ENCODE results near the gene CFAP53. TPM values are rescaled to one million over a fixed set of nuclear protein-coding genes. Genes with fewer than 3 reads are reported as not detected.

Gene CFAP53
- total RNA-seq, 3 donors from 2014 or later (not counting 1 experiment from before 2014, with no cell fraction given), result 0.20 to 0.24 (median 0.20) TPM

- intact Hi-C loops (cut with micrococcal nuclease), result no loop called here
- Mint-ChIP-seq H3K36me3 (no peaks in the 10 kb centered on the region), H3K4me3 (no peak overlapping the region), H3K27me3 (ENCODE audit: low read depth in 2 of 2) (peaks cover 28 to 42% of the 10 kb centered on the region in 2 donors), H3K27ac (no peak overlapping the region), H3K9me3 (no peaks in the 10 kb centered on the region), H3K4me1 (peaks cover 0 to 5% of the 10 kb centered on the region in 2 donors)
- no peak overlapping the region for H3K4me3 ChIP-seq (ENCODE audit: low read length)
- peaks cover 3% of the 10 kb centered on the region for H3K27me3 ChIP-seq (ENCODE audit: control insufficient read depth, insufficient read depth, low read length)
- peaks cover 2% of the 10 kb centered on the region for H3K4me1 ChIP-seq (ENCODE audit: control insufficient read depth, insufficient read depth, low read length)
- 71% methylated on average over 2 of the region's 2 CpGs for WGBS (ENCODE audit: insufficient coverage)
- H3K36me3 ChIP-seq (ENCODE audit: control insufficient read depth, insufficient read depth, low read length), result no peaks in the 10 kb centered on the region
- no peak overlapping the region for H3K27ac ChIP-seq (ENCODE audit: low read length)
- DNase-seq (no peak), ATAC-seq (no peak)
- no peak for TF ChIP-seq CTCF (IDR thresholded peaks at IDR 0.05)
- H3K9me3 ChIP-seq (ENCODE audit: control insufficient read depth, insufficient read depth, low read length), result no peaks in the 10 kb centered on the region
These were observed 46.8 kb upstream of the CFAP53 start for GRCh38 chr18:50313031-50313607.

DNA sequence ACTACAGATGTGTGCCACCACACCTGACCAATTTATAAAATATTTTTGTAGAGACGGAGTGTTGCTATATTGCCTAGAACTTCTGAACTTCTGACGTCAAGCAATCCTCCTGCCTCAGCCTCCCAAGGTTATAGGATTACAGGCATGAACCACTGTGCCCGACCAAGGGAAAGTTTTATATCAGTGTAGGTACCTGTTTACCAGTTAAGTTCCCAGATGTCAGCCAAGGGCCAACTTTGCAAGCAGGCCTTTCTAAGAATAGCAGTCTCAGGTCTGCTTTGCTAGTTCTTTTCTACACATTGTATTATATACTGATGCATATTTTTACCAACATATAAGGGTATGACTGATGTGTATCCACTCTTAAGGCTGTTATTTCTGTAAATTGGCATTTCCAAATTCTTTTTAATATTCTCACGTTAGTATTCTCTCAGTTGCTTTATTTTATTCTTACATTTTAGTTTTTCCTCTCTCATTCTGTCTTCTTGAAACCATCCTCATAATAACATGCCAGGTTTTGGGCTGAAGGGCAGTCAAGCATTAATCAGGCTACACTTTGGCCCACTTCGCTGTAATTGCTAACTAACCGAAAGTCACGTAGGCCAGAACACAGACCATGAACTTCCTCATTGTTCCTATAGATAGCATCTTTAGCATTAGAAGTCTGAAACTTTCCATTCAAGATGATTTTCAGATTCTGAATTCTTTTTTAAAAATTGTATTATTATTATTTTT lies 46.2 kb upstream of the CFAP53 start:
- intact Hi-C loops (cut with micrococcal nuclease), result no loop called here
- no peak overlapping the region for H3K27ac Mint-ChIP-seq
- H3K4me1 ChIP-seq (ENCODE audit: control insufficient read depth, insufficient read depth, low read length), result peaks cover 9% of the 10 kb centered on the region
- peaks cover 3% of the 10 kb centered on the region for H3K27me3 ChIP-seq (ENCODE audit: control insufficient read depth, insufficient read depth, low read length)
- DNase-seq (no peak), ATAC-seq (no peak)
- no peaks in the 10 kb centered on the region for H3K36me3 ChIP-seq (ENCODE audit: control insufficient read depth, insufficient read depth, low read length)
- H3K9me3 ChIP-seq (ENCODE audit: control insufficient read depth, insufficient read depth, low read length), result no peaks in the 10 kb centered on the region
- 78% methylated on average over 7 of the region's 7 CpGs for WGBS (ENCODE audit: insufficient coverage)
- no peaks in the 10 kb centered on the region for H3K36me3 Mint-ChIP-seq
- no peak for TF ChIP-seq CTCF (IDR thresholded peaks at IDR 0.05)
- peaks cover 28 to 37% of the 10 kb centered on the region in 2 donors for H3K27me3 Mint-ChIP-seq (ENCODE audit: low read depth in 2 of 2)
- no peak overlapping the region for H3K4me3 ChIP-seq (ENCODE audit: low read length)
- no peaks in the 10 kb centered on the region for H3K9me3 Mint-ChIP-seq
- no peak overlapping the region for H3K27ac ChIP-seq (ENCODE audit: low read length)
- H3K4me3 Mint-ChIP-seq, result no peak overlapping the region
- peaks cover 6 to 12% of the 10 kb centered on the region in 2 donors for H3K4me1 Mint-ChIP-seq

- peaks cover 16% of the 10 kb centered on the region for H3K4me1 ChIP-seq (ENCODE audit: control insufficient read depth, insufficient read depth, low read length)
- no peak overlapping the region for H3K4me3 ChIP-seq (ENCODE audit: low read length)
- no peaks in the 10 kb centered on the region for H3K36me3 ChIP-seq (ENCODE audit: control insufficient read depth, insufficient read depth, low read length)
- intact Hi-C loops (cut with micrococcal nuclease), result no loop called here
- Mint-ChIP-seq H3K4me3 (no peak overlapping the region), H3K27ac (no peak overlapping the region), H3K36me3 (no peaks in the 10 kb centered on the region), H3K27me3 (ENCODE audit: low read depth in 2 of 2) (peaks cover 24 to 29% of the 10 kb centered on the region in 2 donors), H3K9me3 (no peaks in the 10 kb centered on the region), H3K4me1 (peaks cover 11 to 17% of the 10 kb centered on the region in 2 donors)
- no peaks in the 10 kb centered on the region for H3K9me3 ChIP-seq (ENCODE audit: control insufficient read depth, insufficient read depth, low read length)
- peaks cover 3% of the 10 kb centered on the region for H3K27me3 ChIP-seq (ENCODE audit: control insufficient read depth, insufficient read depth, low read length)
- DNase-seq, result no peak
- 89% methylated on average over 3 of the region's 3 CpGs for WGBS (ENCODE audit: insufficient coverage)
- H3K27ac ChIP-seq (ENCODE audit: low read length), result no peak overlapping the region
- ATAC-seq, result no peak
- no peak for TF ChIP-seq CTCF (IDR thresholded peaks at IDR 0.05)
These were observed 45.4 kb upstream of the CFAP53 start for GRCh38 chr18:50311650-50312049.

Measured in natural killer cell (primary cell).